ENCODE measurements around the gene RAB19. TPM values are rescaled to one million over a fixed set of nuclear protein-coding genes. Genes with fewer than 3 reads are reported as not detected.

Gene RAB19
- total RNA-seq, 2 donors from 2014 or later, result 2.1 TPM

Other genes starting within 250 kb of the RAB19 start
- gene KDM7A, start 227.1 kb upstream of the RAB19 start, total RNA-seq, result 10 to 100 TPM; 35.1 to 47.2 TPM
- 10 to 100 TPM; 23.8 to 26.4 TPM for gene SLC37A3, start 5.5 kb upstream of the RAB19 start, total RNA-seq
- 100 to 1,000 TPM; 106 to 128 TPM for gene MKRN1, start 75.4 kb downstream of the RAB19 start, total RNA-seq
- gene DENND2A, start 236.8 kb downstream of the RAB19 start, total RNA-seq, result not detected

Measured in T-helper 17 cell (primary cell).